Fibroblast of pulmonary artery (primary cell): Measurements from ENCODE around the gene RAB43.

ENCODE experiments used
- DNase-seq: peaks from one replicate; pipeline ENCODE4 v3.0.0-alpha.2; 2010; ENCODE audit warnings: low read depth
- H3K4me3 ChIP-seq: replicated peaks from 2 replicates; pipeline ENCODE4 v1.5.1; 2011; ENCODE audit warnings: low read depth, mild to moderate bottlenecking, control low read depth, low read length, moderate library complexity
- TF ChIP-seq, protein P1 (sequence below): IDR thresholded peaks from 2 replicates; pipeline ENCODE4 v1.5.1; 2011; ENCODE audit warnings: mild to moderate bottlenecking, control low read depth, low read length, inconsistent platforms; ENCODE audit errors: missing control alignments

The RAB43 gene

DNA sequence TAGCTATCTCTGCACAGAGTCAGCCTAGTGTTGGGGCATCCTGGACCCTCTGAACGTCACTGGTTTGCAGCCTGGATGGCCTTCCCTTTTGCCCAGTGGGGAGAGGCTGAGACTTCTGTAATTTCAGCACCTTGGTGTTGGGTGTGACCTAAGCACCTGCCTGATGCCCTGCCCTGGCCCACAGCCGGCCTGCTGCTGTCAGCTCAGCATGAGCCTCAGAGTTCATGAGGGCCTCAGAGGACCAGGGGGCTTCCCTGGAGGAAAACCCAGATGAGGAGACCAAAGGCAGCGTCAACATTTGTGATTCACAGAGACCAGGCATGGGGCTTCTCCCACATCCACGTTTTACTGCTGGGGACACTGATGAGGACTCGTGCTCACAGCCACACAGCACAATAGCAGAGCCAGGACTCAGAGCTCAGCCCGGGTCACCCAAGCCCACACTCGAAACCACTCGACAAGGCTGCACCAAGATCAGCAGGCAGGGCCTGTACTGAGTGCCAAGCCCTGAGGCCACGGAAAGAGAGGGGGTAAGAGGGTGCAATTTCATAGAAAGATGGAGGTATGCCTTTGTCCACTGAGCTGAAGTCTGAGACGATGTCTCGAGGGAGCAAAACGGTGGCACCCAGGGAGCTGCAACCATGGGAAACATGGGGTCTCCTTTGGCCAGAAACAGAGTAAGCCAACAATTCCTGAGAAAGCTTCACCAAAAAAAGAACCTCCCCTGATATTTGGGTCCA lies 70.9 kb downstream of the RAB43 start:
- DNase-seq: no peak
- TF ChIP-seq, protein P1, sequence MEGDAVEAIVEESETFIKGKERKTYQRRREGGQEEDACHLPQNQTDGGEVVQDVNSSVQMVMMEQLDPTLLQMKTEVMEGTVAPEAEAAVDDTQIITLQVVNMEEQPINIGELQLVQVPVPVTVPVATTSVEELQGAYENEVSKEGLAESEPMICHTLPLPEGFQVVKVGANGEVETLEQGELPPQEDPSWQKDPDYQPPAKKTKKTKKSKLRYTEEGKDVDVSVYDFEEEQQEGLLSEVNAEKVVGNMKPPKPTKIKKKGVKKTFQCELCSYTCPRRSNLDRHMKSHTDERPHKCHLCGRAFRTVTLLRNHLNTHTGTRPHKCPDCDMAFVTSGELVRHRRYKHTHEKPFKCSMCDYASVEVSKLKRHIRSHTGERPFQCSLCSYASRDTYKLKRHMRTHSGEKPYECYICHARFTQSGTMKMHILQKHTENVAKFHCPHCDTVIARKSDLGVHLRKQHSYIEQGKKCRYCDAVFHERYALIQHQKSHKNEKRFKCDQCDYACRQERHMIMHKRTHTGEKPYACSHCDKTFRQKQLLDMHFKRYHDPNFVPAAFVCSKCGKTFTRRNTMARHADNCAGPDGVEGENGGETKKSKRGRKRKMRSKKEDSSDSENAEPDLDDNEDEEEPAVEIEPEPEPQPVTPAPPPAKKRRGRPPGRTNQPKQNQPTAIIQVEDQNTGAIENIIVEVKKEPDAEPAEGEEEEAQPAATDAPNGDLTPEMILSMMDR: no peak
- no peak overlapping the region for H3K4me3 ChIP-seq

DNA sequence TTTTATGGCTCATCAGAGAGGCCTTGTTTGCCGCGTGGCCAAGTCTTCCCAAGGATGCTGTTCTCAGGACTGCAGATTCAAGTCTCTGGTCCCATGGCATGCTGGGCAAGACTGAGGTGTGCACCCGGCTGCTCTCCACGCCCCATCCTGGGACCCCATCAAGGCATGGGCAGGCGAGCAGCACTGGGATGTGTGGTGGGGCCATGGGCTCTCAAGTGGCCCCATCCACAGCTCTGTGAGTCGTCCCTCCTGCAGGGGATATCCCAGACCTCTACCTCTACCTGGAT lies 74.1 kb downstream of the RAB43 start:
- TF ChIP-seq, protein P1: no peak
- no peak overlapping the region for H3K4me3 ChIP-seq
- no peak for DNase-seq

DNA sequence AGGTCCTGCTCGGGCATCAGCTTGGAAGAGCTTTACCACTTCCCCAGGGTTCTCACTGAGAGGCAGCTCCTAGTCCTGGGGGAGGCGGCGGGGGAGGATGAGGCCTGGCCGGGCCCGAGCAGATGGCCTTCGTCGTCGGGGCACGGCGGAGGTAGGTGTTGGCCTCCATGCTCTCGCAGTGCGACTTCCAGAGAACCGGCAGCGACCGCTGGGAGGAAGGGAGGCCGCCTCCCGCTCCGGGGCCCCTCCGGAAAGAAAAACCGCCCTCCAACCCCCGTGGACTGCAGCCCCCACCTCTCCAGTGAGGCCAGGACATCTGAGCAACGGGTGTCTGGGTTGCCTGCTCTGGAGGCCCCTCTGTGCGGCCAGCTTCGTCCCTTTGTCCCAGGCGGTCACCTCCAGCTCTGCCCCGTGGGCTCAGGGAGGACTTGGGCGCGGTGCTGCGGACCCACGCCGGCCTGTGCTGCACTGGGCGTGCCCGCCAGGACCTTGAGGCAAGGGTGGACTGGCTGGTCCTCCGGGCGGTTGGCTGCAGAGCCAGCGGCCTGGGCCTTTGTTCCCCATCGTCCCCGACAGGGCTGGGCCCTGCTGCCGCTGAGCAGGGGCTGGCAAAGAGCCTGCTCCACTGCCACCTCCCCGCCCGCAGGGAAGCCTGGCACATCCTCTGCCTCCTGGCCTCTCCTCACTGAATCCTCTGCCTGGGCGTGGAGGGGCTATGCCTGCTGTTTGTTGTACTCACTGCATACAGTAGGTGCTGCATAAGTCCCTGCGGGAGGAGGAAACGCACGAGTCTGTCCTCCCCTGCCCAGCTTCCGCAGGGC lies 74.7 kb downstream of the RAB43 start:
- DNase-seq: no peak
- TF ChIP-seq, protein P1: no peak
- H3K4me3 ChIP-seq: no peak overlapping the region

- no peak overlapping the region for H3K4me3 ChIP-seq
- DNase-seq: no peak
- TF ChIP-seq, protein P1: no peak
Measured at GRCh38 chr3:129046037-129046731, 75.4 kb downstream of the RAB43 start.

GRCh38 chr3:129045675-129046036 lies 75.9 kb downstream of the RAB43 start:
- no peak for DNase-seq
- TF ChIP-seq, protein P1: no peak
- no peak overlapping the region for H3K4me3 ChIP-seq

- H3K4me3 ChIP-seq: no peak overlapping the region
- TF ChIP-seq, protein P1: no peak
- DNase-seq: no peak
Measured at GRCh38 chr3:129040579-129041300, 80.9 kb downstream of the RAB43 start.
